H1 (cell line): Measurements from ENCODE around the gene RHOBTB1. TPM values are rescaled to one million over a fixed set of nuclear protein-coding genes. Genes with fewer than 3 reads are reported as not detected.

Source experiments
- ATF2 ChIP-seq: IDR thresholded peaks from 2 replicates; pipeline ENCODE4 v1.6.1; 2012; ENCODE audit warnings: low read length, inconsistent platforms
- ATF3 ChIP-seq: IDR thresholded peaks from 2 replicates; pipeline ENCODE4 v1.6.1; 2011; ENCODE audit warnings: low read depth, mild to moderate bottlenecking, low read length; ENCODE audit not compliant: insufficient read depth
- BCL11A ChIP-seq, 2 experiments: IDR thresholded peaks; one replicate each; pipeline ENCODE4 v1.6.1; 2011; ENCODE audit warnings: low read depth in 2 of 2, low read length in 2 of 2, mild to moderate bottlenecking in 2 of 2
- CHD1 ChIP-seq: IDR thresholded peaks from 2 replicates; pipeline ENCODE4 v1.6.1; 2012; ENCODE audit warnings: low read depth, low read length, improper control_type of control experiment
- CHD7 ChIP-seq: fragments of 300-600 bp; sonication (generic); IDR thresholded peaks from 2 replicates; pipeline ENCODE4 v1.7.1; 2012; ENCODE audit warnings: low read length, moderate library complexity, mild to moderate bottlenecking, inconsistent platforms; ENCODE audit not compliant: insufficient replicate concordance
- CREB1 ChIP-seq: IDR thresholded peaks from 2 replicates; pipeline ENCODE4 v1.6.1; 2012; ENCODE audit warnings: inconsistent platforms
- EZH2 ChIP-seq: fragments of 200-600 bp; sonication (generic); IDR thresholded peaks from 2 replicates; pipeline ENCODE4 v1.7.1; 2012; ENCODE audit warnings: low read depth, mild to moderate bottlenecking, moderate library complexity, low read length, inconsistent platforms; ENCODE audit not compliant: severe bottlenecking
- NANOG ChIP-seq: IDR thresholded peaks from 2 replicates; pipeline ENCODE4 v1.6.1; 2011; ENCODE audit warnings: low read length, low read depth, mild to moderate bottlenecking, inconsistent platforms; ENCODE audit not compliant: insufficient read depth, poor library complexity, severe bottlenecking
- POLR2AphosphoS5 ChIP-seq: IDR thresholded peaks from 2 replicates; pipeline ENCODE4 v1.6.1; 2011; ENCODE audit warnings: low read depth, low read length
- RFX5 ChIP-seq: IDR thresholded peaks from 2 replicates; pipeline ENCODE4 v1.6.1; 2011; ENCODE audit warnings: low read depth, low read length, improper control_type of control experiment, borderline replicate concordance
- polyA plus RNA-seq, 7 experiments: library from polyadenylated mRNA; depleted of rRNA in 3 of 7; stranded (reverse) in 5 of 7; unstranded in 2 of 7; fragments of >200 nt in 5 of 7; fragments of 200-250 nt in 2 of 7; gene quantifications; 1 replicate in 5 of 7; 2 replicates in 1 of 7; 4 replicates in 1 of 7; pipeline versions ENCODE4 v1.2.1 to v1.2.3, GENCODE V29; 2011 to 2013; ENCODE audit warnings: missing spikeins in 2 of 7, mixed read lengths in 2 of 7
- total RNA-seq: library from RNA; stranded (reverse); fragmentation: NEBNext Ultra II Directional; extraction: Animal tissue kit (Norgen Biotek cat#: 25700); gene quantifications from 2 replicates; pipeline ENCODE4 v1.2.1, GENCODE V29; 2021

Gene RHOBTB1
- total and polyA plus RNA-seq, 2 of the 8 experiments (the other 6 are each of a cell fraction or from before 2014, with no cell fraction given), result 6.1 to 7.4 TPM

- TF ChIP-seq CHD7 (no peak), CREB1 (no peak), ATF3 (no peak), ATF2 (no peak), RFX5 (no peak), POLR2AphosphoS5 (no peak), BCL11A (IDR thresholded peaks at IDR 0.05; ENCODE audit: low read depth in 2 of 2, low read length in 2 of 2) (no peak), CHD1 (no peak), NANOG (no peak), EZH2 (no peak)
Observed at GRCh38 chr10:60821656-60822055, 122.3 kb downstream of the RHOBTB1 start (continued).
